ACC112 (cell line): Measurements from ENCODE around the gene WDR59.
"Not testable (repeated sequence)": the region's sequence is repeated elsewhere in the genome, so short reads cannot be mapped to it uniquely, and the experiment has no call there.

Source experiments
- H2AFZ ChIP-seq: fragments of 200-600 bp; sonication (generic); one replicate; pipeline ENCODE4 v1.6.0; 2017; ENCODE audit warnings: antibody characterized with exemption, low read length; ENCODE audit not compliant: unreplicated experiment
- H3K27ac ChIP-seq: fragments of 200-600 bp; sonication (generic); 2 replicates; pipeline ENCODE4 v1.5.1; 2014; ENCODE audit warnings: low read depth, mild to moderate bottlenecking, antibody characterized with exemption, low read length, moderate library complexity
- H3K27me3 ChIP-seq: fragments of 200-600 bp; sonication (generic); 2 replicates; pipeline ENCODE4 v1.6.1; 2014; ENCODE audit warnings: mild to moderate bottlenecking, antibody characterized with exemption, low read length, moderate library complexity, mixed read lengths; ENCODE audit not compliant: insufficient read depth
- H3K36me3 ChIP-seq: fragments of 200-600 bp; sonication (generic); 2 replicates; pipeline ENCODE4 v1.6.1; 2016; ENCODE audit warnings: mild to moderate bottlenecking, antibody characterized with exemption, low read length, moderate library complexity, mixed read lengths; ENCODE audit not compliant: insufficient read depth
- H3K4me1 ChIP-seq: fragments of 200-600 bp; sonication (generic); one replicate; pipeline ENCODE4 v1.6.1; 2016; ENCODE audit warnings: low read length, mixed read lengths; ENCODE audit not compliant: insufficient read depth, unreplicated experiment, control insufficient read depth
- H3K4me3 ChIP-seq: fragments of 200-600 bp; sonication (generic); 2 replicates; pipeline ENCODE4 v1.5.1; 2014; ENCODE audit warnings: mild to moderate bottlenecking, low read depth, low read length
- H3K79me2 ChIP-seq: fragments of 200-600 bp; sonication (generic); one replicate; pipeline ENCODE4 v1.6.0; 2016; ENCODE audit warnings: low read length; ENCODE audit not compliant: control insufficient read depth, unreplicated experiment, insufficient read depth

WDR59 gene

DNA sequence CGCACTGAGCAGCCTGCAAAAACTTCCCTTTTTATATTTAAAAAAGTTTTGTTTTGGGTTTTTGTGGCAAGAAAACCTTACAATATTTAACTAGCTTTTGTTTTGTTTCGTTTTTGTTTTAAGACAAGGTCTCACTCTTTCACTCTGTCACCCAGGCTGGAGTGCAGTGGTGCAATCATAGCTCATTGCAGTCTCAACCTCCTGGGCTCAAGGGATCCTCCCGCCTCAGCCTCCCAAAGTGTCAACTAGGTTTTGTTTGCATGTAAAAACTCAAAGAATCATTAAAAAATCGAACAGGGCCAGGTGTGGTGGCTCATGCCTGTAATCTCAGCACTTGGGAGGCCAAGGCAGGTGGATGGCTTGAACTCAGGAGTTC, 132.4 kb downstream of the WDR59 start:
- Histone ChIP-seq H3K4me1 (no peaks in the 10 kb centered on the region), H2AFZ (no peak overlapping the region), H3K4me3 (no peak overlapping the region), H3K36me3 (no peaks in the 10 kb centered on the region), H3K27ac (no peak overlapping the region), H3K27me3 (no peaks in the 10 kb centered on the region), H3K79me2 (no peaks in the 10 kb centered on the region)

DNA sequence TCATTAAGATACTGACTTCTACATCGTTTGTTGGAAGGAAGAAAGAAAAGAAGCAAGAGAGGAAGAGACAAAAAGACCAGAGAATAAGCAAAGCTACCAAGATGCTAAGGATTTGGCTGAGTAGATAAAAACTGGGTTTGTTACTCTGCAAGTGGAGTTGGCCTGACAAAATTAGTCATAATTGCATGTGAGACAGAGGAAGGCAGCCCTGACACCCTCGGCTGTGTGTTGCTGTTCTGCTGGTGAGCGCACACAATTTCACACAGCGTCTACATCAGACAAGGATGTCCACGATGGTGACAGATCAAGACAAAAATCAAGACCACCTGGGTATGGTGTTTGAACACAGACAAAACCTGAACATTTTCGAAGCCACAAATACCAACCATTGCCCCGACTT, 134.9 kb downstream of the WDR59 start:
- no peak overlapping the region for H3K4me3 ChIP-seq
- no peak overlapping the region for H2AFZ ChIP-seq
- H3K4me1 ChIP-seq: no peaks in the 10 kb centered on the region
- H3K27ac ChIP-seq: no peak overlapping the region
- H3K27me3 ChIP-seq: peaks cover 3% of the 10 kb centered on the region; the same call in 1 of the 2 replicates
- no peaks in the 10 kb centered on the region for H3K79me2 ChIP-seq
- H3K36me3 ChIP-seq: no peaks in the 10 kb centered on the region

DNA sequence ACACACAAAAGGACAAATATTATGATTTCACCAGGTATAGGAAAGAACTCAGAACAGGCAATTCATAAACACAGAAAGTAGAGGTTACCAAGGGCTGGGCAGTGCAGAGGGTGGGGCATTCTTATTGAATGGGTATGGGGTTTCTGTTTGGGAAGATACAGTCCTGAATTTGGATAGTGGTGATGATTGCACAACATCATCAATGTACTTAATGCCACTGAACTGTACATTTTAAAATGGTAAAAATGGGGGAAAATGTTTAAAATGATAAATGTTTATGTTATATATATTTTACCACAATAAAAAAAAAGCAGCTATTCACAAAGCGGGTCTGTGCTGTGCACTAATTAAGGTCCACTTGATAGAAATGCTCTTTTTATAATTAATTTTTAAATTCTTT, 137.7 kb downstream of the WDR59 start:
- no peak overlapping the region for H3K27ac ChIP-seq
- H3K4me1 ChIP-seq: peaks cover 8% of the 10 kb centered on the region
- no peaks in the 10 kb centered on the region for H3K79me2 ChIP-seq
- H3K36me3 ChIP-seq: no peaks in the 10 kb centered on the region
- H2AFZ ChIP-seq: no peak overlapping the region
- H3K27me3 ChIP-seq: peaks cover 3% of the 10 kb centered on the region; the same call in 1 of the 2 replicates
- H3K4me3 ChIP-seq: no peak overlapping the region

DNA sequence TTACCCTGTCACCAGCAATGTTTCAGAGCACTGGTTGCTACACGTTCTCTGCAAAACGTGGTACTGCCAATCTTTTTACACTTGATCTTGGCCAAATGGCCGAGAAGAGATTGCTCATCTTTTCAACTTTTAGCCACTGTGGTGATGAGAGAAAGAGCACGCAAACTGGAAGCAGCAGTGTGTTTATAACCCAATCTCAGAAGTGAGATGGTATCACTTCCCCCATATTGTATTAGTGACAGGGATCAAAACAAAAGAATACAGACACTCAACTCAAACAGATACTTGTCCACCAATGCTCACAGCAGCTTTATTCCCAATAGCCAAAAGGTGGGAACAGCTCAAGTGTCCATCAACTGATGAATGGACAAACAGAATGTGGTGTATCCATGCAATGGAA, 138.2 kb downstream of the WDR59 start:
- Histone ChIP-seq H3K36me3 (no peaks in the 10 kb centered on the region), H3K27ac (no peak overlapping the region), H3K4me1 (peaks cover 8% of the 10 kb centered on the region), H2AFZ (no peak overlapping the region), H3K4me3 (no peak overlapping the region), H3K27me3 (peaks cover 3% of the 10 kb centered on the region; the same call in 1 of the 2 replicates), H3K79me2 (no peaks in the 10 kb centered on the region)

DNA sequence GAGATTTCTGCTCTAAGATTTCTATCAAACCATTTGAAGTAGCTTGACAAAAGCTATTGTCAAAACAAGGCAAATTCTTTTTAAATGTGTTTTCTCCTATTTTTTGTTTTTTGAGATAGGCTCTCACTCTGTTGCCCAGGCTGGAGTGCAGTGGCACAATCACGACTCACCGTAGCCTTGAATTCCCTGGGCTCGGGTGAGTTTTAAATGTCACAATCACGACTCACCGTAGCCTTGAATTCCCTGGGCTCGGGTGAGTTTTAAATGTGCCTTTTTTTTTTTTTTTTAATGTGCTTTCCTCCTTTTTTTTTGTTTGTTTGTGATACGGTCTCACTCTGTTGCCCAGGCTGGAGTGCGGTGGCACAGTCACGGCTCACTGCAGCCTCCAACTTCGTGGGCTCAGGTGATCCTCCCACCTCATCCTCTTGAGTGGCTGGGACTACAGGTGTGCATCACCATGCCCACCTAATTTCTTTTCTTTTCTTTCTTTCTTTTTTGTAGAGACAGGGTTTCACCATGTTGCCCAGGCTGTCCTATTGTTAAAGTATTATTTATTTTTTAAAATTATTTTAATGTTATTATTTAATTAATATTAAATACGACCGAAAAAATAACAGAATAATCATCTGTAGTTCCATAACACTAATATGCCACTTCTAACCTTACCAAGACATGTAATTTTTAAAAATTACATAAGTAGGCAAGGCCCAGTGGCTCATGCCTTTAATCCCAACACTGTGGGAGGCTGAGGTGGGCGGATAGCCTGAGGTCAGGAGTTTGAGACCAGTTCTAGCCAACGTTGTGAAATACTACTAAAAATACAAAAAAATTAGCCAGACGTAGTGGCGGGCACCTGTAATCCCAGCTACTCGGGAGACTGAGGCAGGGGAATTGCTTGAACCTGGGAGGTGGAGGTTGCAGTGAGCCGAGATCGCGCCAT, 140.6 kb downstream of the WDR59 start:
- Histone ChIP-seq H3K27me3 (peaks cover 3% of the 10 kb centered on the region; the same call in 1 of the 2 replicates), H3K4me3 (no peak overlapping the region), H3K4me1 (peaks cover 8% of the 10 kb centered on the region), H3K79me2 (no peaks in the 10 kb centered on the region), H3K36me3 (no peaks in the 10 kb centered on the region), H3K27ac (no peak overlapping the region), H2AFZ (no peak overlapping the region)

DNA sequence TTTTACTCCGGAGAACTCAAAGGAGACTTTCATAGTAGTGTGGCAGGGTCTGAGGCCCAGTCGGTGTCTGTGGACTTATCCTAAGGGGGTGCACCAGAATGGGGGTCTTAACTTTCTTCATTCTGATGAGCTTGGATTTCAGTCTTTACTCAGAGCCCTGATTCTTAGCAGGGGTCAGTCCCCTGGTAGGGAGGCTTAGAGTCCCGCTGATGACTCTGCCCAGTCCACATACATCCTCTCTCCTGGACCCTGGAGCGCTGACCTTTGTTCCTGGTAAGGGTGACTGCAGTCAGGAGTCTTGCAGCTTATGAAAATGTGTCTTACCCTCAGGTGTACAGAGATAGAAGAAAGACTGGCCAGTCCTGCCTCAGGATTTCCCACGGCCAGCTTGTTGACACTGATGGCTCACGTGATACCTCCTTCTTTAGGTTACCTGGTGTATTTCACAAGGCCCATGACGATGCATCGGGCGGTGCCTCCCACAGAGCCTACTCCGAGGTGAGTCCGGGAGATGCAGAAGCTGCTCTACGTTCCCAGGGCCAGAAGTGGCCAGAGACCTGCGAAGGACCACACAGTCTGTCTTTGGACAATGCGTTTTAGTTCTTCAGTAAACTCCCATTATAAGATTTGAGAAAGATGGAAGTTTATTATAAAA, 141.4 kb downstream of the WDR59 start:
- not testable (repeated sequence) for H3K36me3 ChIP-seq, H3K4me1 ChIP-seq, H3K4me3 ChIP-seq, H3K27me3 ChIP-seq, H2AFZ ChIP-seq, H3K27ac ChIP-seq, H3K79me2 ChIP-seq

DNA sequence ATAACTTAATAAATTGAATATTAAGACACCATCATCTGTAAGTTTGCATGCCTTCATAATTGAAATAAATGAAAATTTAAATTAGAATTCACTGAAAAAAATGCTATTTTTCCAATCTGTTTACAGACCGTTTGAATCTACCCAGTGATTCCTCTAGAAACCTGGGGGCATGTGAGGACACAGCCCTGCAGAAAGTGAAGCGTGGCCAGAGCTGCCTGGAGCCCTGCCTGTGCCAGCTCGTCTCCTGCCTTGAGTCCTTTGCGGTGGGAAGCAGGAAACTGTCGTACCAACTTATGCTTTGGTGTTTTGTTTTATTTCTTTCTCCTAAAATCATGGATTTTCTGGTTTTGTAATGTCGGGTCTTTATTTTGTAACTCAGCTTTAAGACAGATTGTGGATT, 142.5 kb downstream of the WDR59 start:
- no peak overlapping the region for H2AFZ ChIP-seq
- H3K79me2 ChIP-seq: no peaks in the 10 kb centered on the region
- no peaks in the 10 kb centered on the region for H3K36me3 ChIP-seq
- H3K4me3 ChIP-seq: no peak overlapping the region
- H3K27me3 ChIP-seq: peaks cover 3% of the 10 kb centered on the region; the same call in 1 of the 2 replicates
- no peak overlapping the region for H3K27ac ChIP-seq
- peaks cover 8% of the 10 kb centered on the region for H3K4me1 ChIP-seq

DNA sequence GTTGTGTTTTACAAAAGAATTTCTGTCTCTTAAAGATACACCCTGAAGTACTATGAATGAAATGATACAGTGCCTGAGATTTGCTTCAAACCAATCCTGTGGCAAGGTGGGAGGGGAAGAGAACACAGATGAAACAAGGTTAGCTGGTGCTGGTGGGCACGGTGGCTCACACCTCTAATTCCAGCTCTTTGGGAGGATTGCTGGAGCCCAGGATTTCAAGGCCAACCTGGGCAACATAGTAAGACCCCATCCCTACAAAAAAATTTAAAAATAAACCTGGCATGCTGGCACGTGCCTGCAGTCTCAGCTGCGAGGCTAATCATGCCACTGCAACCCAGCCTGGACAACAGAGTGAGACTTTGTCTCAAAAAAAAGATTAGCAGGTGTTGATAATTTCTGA, 143.0 kb downstream of the WDR59 start:
- Histone ChIP-seq H3K79me2 (no peaks in the 10 kb centered on the region), H3K36me3 (no peaks in the 10 kb centered on the region), H3K27ac (no peak overlapping the region), H3K27me3 (peaks cover 3% of the 10 kb centered on the region; the same call in 1 of the 2 replicates), H3K4me1 (peaks cover 8% of the 10 kb centered on the region), H2AFZ (no peak overlapping the region), H3K4me3 (no peak overlapping the region)

DNA sequence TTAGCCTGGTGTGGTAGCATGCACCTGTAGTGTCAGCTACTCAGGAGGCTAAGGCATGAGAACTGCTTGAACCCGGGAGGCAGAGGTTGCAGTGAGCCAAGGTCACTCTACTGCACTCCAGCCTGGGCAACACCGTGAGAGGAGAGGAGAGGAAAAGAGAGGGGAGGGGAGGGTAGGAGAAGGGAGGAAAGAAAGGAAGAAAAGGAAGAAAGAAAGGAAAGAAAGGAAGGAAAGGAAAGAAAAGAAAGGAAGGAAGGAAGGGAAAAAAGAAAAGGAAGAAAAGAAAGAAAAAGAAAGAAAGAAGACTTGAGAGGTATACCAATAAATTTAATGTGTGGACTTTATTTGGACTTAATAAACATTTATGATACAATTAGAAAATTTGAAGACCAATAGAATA, 143.5 kb downstream of the WDR59 start:
- H3K36me3 ChIP-seq: no peaks in the 10 kb centered on the region
- no peaks in the 10 kb centered on the region for H3K79me2 ChIP-seq
- H3K4me3 ChIP-seq: no peak overlapping the region
- no peak overlapping the region for H2AFZ ChIP-seq
- H3K27ac ChIP-seq: no peak overlapping the region
- H3K27me3 ChIP-seq: peaks cover 3% of the 10 kb centered on the region; the same call in 1 of the 2 replicates
- H3K4me1 ChIP-seq: peaks cover 8% of the 10 kb centered on the region

DNA sequence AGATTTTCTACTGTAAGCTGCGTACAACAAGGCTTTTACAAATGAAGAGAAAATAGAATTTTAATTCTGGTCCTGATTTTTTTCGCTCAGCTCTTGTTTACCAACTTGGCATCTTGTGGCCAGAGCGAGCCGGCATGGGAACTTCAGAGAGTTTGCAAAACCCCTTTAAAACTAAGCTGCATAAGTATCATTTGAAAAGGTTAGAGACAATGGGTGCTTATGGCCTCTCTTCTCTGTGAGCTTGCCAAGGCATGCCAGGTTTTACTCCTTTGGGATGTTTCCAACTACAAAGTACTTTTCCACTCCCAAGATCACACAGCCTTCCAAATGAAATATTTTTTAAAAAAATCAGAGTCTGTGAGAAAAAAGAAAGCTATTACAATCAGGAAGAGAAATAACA, 147.9 kb downstream of the WDR59 start:
- Histone ChIP-seq H3K79me2 (no peaks in the 10 kb centered on the region), H3K27ac (no peak overlapping the region), H2AFZ (no peak overlapping the region), H3K27me3 (peaks cover 14% of the 10 kb centered on the region), H3K36me3 (no peaks in the 10 kb centered on the region), H3K4me3 (no peak overlapping the region), H3K4me1 (no peaks in the 10 kb centered on the region)
